Glutamatergic neuron (in vitro differentiated cells): ENCODE results near the gene BTBD9. TPM values are rescaled to one million over a fixed set of nuclear protein-coding genes. Genes with fewer than 3 reads are reported as not detected.
"Not testable (repeated sequence)": the region's sequence is repeated elsewhere in the genome, so short reads cannot be mapped to it uniquely, and the experiment has no call there.

Experiments
- DNase-seq: peaks from one replicate; pipeline ENCODE4 v3.0.0; 2022
- H3K27ac Mint-ChIP-seq: one replicate; pipeline ENCODE4 v1.8.0; 2020; ENCODE audit warnings: mild to moderate bottlenecking, mixed read lengths, inconsistent platforms; ENCODE audit not compliant: unreplicated experiment
- H3K27me3 Mint-ChIP-seq: one replicate; pipeline ENCODE4 v1.8.0; 2020; ENCODE audit warnings: mild to moderate bottlenecking, moderate library complexity, mixed read lengths, inconsistent platforms; ENCODE audit not compliant: unreplicated experiment
- H3K36me3 Mint-ChIP-seq: one replicate; pipeline ENCODE4 v1.8.0; 2020; ENCODE audit warnings: mild to moderate bottlenecking, mixed read lengths, inconsistent platforms; ENCODE audit not compliant: unreplicated experiment
- H3K4me1 Mint-ChIP-seq: one replicate; pipeline ENCODE4 v1.8.0; 2020; ENCODE audit warnings: mild to moderate bottlenecking, low read depth, mixed read lengths, inconsistent platforms; ENCODE audit not compliant: unreplicated experiment
- H3K4me3 Mint-ChIP-seq: one replicate; pipeline ENCODE4 v1.8.0; 2020; ENCODE audit warnings: mild to moderate bottlenecking, mixed read lengths, inconsistent platforms; ENCODE audit not compliant: unreplicated experiment
- H3K9me3 Mint-ChIP-seq: one replicate; pipeline ENCODE4 v1.8.0; 2020; ENCODE audit warnings: mild to moderate bottlenecking, moderate library complexity, mixed read lengths, inconsistent platforms; ENCODE audit not compliant: unreplicated experiment
- total RNA-seq: library from RNA; stranded (reverse); fragmentation: NEBNext Ultra II Directional; extraction: Animal tissue kit (Norgen Biotek cat#: 25700); gene quantifications from one replicate; pipeline ENCODE4 v1.2.1, GENCODE V29; 2021; ENCODE audit not compliant: unreplicated experiment
- TF ChIP-seq, protein P1 (sequence below): fragments of 200-600 bp; sonication (generic); IDR thresholded peaks from one replicate; pipeline ENCODE4 v1.5.0; 2021; ENCODE audit not compliant: partially characterized antibody, unreplicated experiment

Gene BTBD9
- total RNA-seq, 1 donor from 2014 or later = 18.8 TPM

DNA sequence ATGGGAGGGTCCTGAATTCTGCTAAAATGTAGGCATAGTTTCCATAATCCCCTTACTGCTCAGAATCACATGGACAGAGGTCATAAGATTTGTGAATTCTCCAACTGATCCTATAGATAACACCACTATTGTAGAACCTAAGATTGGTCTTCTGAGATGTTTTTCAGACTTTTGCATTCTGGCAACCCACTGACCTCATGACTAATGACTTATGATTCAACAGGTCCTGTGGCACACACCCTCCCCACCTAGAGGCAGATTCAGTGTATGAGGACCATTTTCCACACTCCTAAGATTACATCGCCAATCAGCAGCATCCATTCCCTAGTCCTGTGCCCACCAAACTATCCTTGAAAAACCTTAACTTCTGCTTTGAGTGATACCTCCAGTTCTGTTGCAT, 207.2 kb downstream of the BTBD9 start:
- Mint-ChIP-seq H3K36me3 (no peaks in the 10 kb centered on the region), H3K27me3 (no peaks in the 10 kb centered on the region), H3K9me3 (peaks cover 6% of the 10 kb centered on the region), H3K27ac (no peak overlapping the region), H3K4me1 (peaks cover 3% of the 10 kb centered on the region), H3K4me3 (no peak overlapping the region)
- DNase-seq = no peak
- TF ChIP-seq, protein P1, sequence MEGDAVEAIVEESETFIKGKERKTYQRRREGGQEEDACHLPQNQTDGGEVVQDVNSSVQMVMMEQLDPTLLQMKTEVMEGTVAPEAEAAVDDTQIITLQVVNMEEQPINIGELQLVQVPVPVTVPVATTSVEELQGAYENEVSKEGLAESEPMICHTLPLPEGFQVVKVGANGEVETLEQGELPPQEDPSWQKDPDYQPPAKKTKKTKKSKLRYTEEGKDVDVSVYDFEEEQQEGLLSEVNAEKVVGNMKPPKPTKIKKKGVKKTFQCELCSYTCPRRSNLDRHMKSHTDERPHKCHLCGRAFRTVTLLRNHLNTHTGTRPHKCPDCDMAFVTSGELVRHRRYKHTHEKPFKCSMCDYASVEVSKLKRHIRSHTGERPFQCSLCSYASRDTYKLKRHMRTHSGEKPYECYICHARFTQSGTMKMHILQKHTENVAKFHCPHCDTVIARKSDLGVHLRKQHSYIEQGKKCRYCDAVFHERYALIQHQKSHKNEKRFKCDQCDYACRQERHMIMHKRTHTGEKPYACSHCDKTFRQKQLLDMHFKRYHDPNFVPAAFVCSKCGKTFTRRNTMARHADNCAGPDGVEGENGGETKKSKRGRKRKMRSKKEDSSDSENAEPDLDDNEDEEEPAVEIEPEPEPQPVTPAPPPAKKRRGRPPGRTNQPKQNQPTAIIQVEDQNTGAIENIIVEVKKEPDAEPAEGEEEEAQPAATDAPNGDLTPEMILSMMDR = no peak

DNA sequence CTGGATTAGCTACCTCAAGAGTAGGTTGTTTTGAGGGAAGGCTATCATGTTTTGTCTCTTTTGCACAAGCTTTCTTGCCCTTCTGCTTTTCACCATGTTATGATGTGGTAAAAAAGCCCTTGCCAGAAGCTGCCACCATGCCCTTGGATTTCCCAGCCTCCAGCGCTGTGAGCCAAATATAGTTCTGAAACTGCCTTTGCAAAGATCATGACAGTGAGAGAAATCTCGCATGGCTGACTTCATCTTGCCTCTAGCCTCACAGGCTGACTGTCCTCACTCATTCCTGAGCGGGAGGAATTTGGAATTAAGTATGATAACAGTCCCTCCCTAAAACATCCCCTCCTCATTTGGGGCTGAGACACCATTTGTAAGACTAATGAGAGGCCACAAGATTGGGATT, 207.7 kb downstream of the BTBD9 start:
- Mint-ChIP-seq H3K4me3 (no peak overlapping the region), H3K36me3 (no peaks in the 10 kb centered on the region), H3K9me3 (peaks cover 6% of the 10 kb centered on the region), H3K4me1 (peaks cover 3% of the 10 kb centered on the region), H3K27me3 (no peaks in the 10 kb centered on the region), H3K27ac (no peak overlapping the region)
- DNase-seq = no peak
- TF ChIP-seq, protein P1 = no peak

GRCh38 chr6:38429546-38429945, 210.2 kb downstream of the BTBD9 start:
- Mint-ChIP-seq H3K9me3 (peaks cover 6% of the 10 kb centered on the region), H3K27me3 (no peaks in the 10 kb centered on the region), H3K36me3 (no peaks in the 10 kb centered on the region), H3K27ac (no peak overlapping the region), H3K4me1 (no peaks in the 10 kb centered on the region), H3K4me3 (no peak overlapping the region)
- no peak for DNase-seq
- TF ChIP-seq, protein P1 = no peak

DNA sequence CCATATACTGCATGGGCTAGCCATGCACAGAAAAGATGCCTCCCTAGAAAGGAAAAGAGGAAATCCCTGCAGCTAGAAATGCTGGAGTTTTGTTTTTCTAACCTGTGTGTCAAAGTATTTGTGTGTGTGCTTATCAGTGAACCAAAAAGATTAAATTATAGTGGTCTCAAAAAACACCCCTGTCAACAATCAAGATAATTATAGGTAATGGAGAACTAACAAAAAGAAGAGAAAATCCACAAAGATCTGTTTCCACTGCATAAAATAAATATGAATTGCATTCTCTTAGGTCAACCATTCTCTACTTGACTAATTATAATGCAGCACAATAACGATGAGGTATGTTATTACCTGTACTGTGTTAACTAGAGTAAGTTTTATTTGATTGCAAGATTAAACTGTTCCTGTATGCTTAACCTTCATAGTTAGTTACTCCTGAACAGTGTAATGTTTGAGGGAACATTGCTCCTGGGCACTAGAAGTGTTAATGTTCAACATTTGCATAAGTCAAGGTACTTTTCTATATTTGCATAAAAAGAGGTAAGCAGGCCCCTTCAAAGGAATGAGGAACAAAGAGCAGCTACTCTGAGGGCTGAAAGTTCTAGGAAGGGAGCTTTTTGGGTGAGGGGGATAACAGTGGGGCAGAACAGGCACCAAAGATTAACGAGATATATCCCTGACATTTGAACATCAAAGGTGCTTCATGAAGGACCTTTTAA, 212.1 kb downstream of the BTBD9 start:
- no peaks in the 10 kb centered on the region for H3K27me3 Mint-ChIP-seq
- no peak overlapping the region for H3K4me3 Mint-ChIP-seq
- DNase-seq = no peak
- peak overlapping the region; percentile 18 for H3K27ac Mint-ChIP-seq
- TF ChIP-seq, protein P1 = no peak
- H3K36me3 Mint-ChIP-seq = no peaks in the 10 kb centered on the region
- peaks cover 2% of the 10 kb centered on the region for H3K9me3 Mint-ChIP-seq
- no peaks in the 10 kb centered on the region for H3K4me1 Mint-ChIP-seq

- not testable (repeated sequence) for H3K36me3 Mint-ChIP-seq, H3K27me3 Mint-ChIP-seq, H3K27ac Mint-ChIP-seq, DNase-seq, H3K4me3 Mint-ChIP-seq, H3K4me1 Mint-ChIP-seq, H3K9me3 Mint-ChIP-seq
Observed at GRCh38 chr6:38425788-38426488, 213.8 kb downstream of the BTBD9 start.
